Adrenal gland (tissue), 5 donors: ENCODE measurements around the gene CASKIN2.

Experiments
- CTCF ChIP-seq, 6 experiments: fragments of 450-650 bp in 4 of 6; fragments of 200-600 bp in 2 of 6; sonication (generic) in 1 of 6; IDR thresholded peaks; 1 replicate in 5 of 6; 2 replicates in 1 of 6; pipeline versions ENCODE4 v1.5.1 to v1.8.0; 2016 to 2021; ENCODE audit warnings: antibody characterized with exemption in 6 of 6, mild to moderate bottlenecking in 2 of 6, moderate library complexity in 1 of 6
- POLR2A ChIP-seq, 2 donors: fragments of 450-650 bp; IDR thresholded peaks; one replicate each; pipeline ENCODE4 v1.6.1; 2017; ENCODE audit warnings: antibody characterized with exemption in 2 of 2, mild to moderate bottlenecking in 2 of 2, moderate library complexity in 1 of 2
- donor health status: DM: no; HTN: no; CAD: no.

DNA sequence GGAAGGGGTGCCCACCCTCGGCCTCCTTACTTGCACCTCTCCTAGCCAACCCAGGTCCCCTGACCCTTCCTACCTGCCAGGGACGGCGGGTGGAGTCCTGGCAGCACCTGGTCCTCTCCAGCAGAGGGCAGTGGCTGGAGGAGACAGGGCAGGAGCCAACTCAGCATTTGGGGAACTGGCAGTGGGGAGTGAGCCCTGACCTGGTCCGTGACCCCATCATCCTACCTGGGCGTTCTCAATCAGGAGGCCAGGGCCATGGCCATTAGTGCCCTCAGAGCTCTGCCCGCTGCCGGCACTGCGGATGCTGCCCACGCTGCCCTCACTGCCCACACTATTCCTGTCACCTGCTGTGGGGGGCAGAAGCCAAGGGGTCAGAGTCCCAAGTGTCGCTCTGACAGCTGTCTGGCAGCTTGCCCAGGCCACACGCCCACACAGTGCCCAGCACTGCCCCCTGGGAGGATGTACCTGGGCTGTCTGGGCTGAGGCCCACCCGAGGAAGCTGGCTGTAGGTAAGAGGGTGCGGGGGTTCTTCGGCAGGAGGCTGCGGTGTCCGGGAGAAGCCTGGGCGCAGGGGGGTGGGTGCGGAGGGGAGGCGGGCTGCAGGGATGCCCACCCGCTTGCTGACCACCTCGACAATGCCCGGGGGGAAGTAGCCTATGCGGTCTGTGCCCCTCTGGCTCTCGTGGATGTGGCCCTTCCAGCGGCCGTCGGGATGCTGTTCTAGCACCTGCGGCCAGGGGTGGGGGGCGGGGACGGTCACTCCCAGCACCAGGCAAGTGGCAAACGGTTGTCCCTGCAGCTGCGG lies 10.8 kb downstream of the CASKIN2 start:
- peak; percentile 30 to 70 (median 48) for TF ChIP-seq CTCF (IDR thresholded peaks at IDR 0.05)
- no peak for TF ChIP-seq POLR2A (IDR thresholded peaks at IDR 0.05)
